ENCODE measurements around the gene BST2. TPM values are rescaled to one million over a fixed set of nuclear protein-coding genes. Genes with fewer than 3 reads are reported as not detected.

The BST2 gene, protein sequence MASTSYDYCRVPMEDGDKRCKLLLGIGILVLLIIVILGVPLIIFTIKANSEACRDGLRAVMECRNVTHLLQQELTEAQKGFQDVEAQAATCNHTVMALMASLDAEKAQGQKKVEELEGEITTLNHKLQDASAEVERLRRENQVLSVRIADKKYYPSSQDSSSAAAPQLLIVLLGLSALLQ
- 10 to 100 TPM; 89.7 to 98.4 TPM for total RNA-seq

DNA sequence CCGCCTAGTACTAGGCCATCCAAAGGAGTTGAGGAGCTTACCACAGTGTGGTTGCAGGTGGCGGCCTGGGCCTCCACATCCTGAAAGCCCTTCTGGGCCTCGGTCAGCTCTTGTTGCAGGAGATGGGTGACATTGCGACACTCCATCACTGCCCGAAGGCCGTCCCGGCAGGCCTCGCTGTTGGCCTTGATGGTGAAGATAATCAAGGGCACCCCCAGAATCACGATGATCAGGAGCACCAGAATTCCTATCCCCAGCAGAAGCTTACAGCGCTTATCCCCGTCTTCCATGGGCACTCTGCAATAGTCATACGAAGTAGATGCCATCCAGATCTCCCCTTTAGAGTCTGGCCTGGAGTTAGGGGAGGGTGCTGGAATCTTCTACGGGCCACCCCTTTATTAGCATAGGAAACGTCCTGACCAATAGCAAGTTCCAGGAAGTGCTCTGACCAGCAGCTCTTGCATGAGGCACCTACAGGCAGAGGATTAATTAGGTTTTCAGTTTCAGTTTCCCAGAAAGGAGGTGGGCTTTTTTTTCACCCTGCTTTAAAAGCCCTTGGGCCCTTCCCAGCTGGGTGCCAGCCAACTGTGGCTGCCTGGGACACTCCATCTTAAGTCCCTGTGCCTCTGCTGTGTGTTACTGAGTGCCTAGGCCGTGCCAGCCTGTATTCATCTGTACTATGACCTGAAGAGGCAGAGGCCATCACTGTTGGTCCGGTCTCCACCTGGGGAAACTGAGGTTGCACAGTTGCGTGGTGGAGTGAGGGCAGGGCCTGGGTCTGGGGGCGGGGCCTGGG is at the start of gene BST2:
Gene BST2 (minus strand): TSS at position 381 of the 796 bp plus-strand sequence. CDS start 55 bp downstream, at position 326.
- Mint-ChIP-seq H3K9me3 (no peaks in the 10 kb centered on the region), H3K27ac (peak within 1 kb of the TSS; percentile 97), H3K36me3 (ENCODE audit: low read depth) (peaks cover 38% of the 10 kb centered on the region), H3K27me3 (no peaks in the 10 kb centered on the region), H3K4me1 (ENCODE audit: low read depth) (peaks cover 29% of the 10 kb centered on the region), H3K4me3 (peak within 1 kb of the TSS; percentile 95)
- TF ChIP-seq, protein P1, sequence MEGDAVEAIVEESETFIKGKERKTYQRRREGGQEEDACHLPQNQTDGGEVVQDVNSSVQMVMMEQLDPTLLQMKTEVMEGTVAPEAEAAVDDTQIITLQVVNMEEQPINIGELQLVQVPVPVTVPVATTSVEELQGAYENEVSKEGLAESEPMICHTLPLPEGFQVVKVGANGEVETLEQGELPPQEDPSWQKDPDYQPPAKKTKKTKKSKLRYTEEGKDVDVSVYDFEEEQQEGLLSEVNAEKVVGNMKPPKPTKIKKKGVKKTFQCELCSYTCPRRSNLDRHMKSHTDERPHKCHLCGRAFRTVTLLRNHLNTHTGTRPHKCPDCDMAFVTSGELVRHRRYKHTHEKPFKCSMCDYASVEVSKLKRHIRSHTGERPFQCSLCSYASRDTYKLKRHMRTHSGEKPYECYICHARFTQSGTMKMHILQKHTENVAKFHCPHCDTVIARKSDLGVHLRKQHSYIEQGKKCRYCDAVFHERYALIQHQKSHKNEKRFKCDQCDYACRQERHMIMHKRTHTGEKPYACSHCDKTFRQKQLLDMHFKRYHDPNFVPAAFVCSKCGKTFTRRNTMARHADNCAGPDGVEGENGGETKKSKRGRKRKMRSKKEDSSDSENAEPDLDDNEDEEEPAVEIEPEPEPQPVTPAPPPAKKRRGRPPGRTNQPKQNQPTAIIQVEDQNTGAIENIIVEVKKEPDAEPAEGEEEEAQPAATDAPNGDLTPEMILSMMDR (IDR thresholded peaks at IDR 0.05), result no peak
- ChIA-PET CTCF (interaction anchor here (0.6 to 1.8 kb wide), 9 partner anchors 14 to 138 kb away, joined by 3 to 8 read pairs (median 5); partner anchors contain the start of genes BABAM1, DDA1 and MVB12A), POLR2A (interaction anchor here (0.6 to 2.5 kb wide), 22 partner anchors 9 to 530 kb away, joined by 3 to 22 read pairs (median 4); partner anchors contain the start of genes ANO8, BABAM1, CCDC194 and MVB12A)
- intact Hi-C loops (cut with micrococcal nuclease), result loop anchor here (10.0 kb wide), 1 partner anchor 49 kb away; no protein-coding TSS in a partner anchor
- ATAC-seq (peak; percentile 77), DNase-seq (peak; percentile 72)

DNA sequence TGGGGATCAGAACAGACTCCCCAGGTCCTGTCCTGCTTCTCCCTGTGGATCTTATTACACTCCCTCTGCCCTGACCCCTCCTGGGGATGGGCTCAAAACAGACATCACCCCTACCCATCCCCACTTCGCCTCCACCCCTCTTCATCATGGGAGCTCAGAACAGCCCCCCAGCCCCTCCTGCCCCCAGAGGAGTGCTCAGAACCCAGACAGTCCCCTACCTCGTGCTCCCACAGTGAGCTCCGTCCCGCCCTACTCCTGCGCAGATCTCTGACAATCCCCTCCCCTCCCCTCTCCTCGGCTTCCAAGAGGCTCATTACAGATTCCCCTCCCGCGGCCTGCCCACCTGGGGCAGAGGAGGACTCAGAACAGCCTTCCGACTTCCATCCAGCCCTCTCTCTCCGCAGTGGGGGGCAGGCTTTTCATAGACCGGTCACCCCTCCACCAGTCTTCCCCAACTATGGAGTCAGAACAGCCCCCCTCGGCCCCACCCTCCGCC is 49.2 kb upstream of the BST2 start:
- Mint-ChIP-seq H3K4me3 (no peak overlapping the region), H3K36me3 (ENCODE audit: low read depth) (no peaks in the 10 kb centered on the region), H3K4me1 (ENCODE audit: low read depth) (peaks cover 21% of the 10 kb centered on the region), H3K27me3 (peaks cover 39% of the 10 kb centered on the region), H3K27ac (no peak overlapping the region), H3K9me3 (peaks cover 3% of the 10 kb centered on the region)
- ATAC-seq (no peak), DNase-seq (no peak)
- intact Hi-C loops (cut with micrococcal nuclease), result loop anchor here (10.0 kb wide), 1 partner anchor 50 kb away; the partner anchor contains the start of gene BST2
- CTCF ChIA-PET, result interaction anchor here (0.7 to 1.8 kb wide), 7 partner anchors 9 to 119 kb away, joined by 3 to 21 read pairs (median 3); no protein-coding TSS in a partner anchor
- TF ChIP-seq, protein P1 (IDR thresholded peaks at IDR 0.05), result no peak
- POLR2A ChIA-PET, result interaction anchor here (1.0 kb wide), 1 partner anchor 18 kb away, joined by 3 read pairs; no protein-coding TSS in a partner anchor

DNA sequence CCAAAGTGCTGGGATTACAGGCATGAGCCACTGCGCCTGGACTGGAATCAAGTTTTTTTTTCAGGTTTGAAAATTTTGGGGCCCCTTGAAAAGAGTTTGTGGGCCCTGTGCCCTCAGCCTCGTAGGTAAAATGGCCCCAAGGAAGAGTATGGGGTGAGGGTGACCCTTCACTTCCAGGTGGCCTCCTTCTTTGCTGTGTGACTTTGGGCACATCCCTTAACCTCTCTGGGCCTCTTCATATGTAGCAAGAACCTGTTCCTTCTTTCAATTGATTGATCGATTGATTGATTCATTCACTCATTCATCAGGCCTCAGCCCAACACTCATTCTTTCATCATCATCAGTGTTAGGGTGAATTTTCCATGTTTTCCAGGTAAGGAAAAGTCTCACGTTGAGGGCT is 46.4 kb upstream of the BST2 start:
- Mint-ChIP-seq H3K4me3 (no peak overlapping the region), H3K27me3 (peaks cover 39% of the 10 kb centered on the region), H3K9me3 (peaks cover 3% of the 10 kb centered on the region), H3K27ac (no peak overlapping the region), H3K36me3 (ENCODE audit: low read depth) (no peaks in the 10 kb centered on the region), H3K4me1 (ENCODE audit: low read depth) (peaks cover 21% of the 10 kb centered on the region)
- CTCF ChIA-PET, result interaction anchor here (1.2 to 2.2 kb wide), 3 partner anchors 15 to 66 kb away, joined by 3 to 6 read pairs (median 4); no protein-coding TSS in a partner anchor
- TF ChIP-seq, protein P1 (IDR thresholded peaks at IDR 0.05), result no peak
- intact Hi-C loops (cut with micrococcal nuclease), result loop anchor here (10.0 kb wide), 1 partner anchor 47 kb away; the partner anchor contains the start of gene BST2
- ATAC-seq (no peak), DNase-seq (no peak)
- POLR2A ChIA-PET, result no interaction called here

DNA sequence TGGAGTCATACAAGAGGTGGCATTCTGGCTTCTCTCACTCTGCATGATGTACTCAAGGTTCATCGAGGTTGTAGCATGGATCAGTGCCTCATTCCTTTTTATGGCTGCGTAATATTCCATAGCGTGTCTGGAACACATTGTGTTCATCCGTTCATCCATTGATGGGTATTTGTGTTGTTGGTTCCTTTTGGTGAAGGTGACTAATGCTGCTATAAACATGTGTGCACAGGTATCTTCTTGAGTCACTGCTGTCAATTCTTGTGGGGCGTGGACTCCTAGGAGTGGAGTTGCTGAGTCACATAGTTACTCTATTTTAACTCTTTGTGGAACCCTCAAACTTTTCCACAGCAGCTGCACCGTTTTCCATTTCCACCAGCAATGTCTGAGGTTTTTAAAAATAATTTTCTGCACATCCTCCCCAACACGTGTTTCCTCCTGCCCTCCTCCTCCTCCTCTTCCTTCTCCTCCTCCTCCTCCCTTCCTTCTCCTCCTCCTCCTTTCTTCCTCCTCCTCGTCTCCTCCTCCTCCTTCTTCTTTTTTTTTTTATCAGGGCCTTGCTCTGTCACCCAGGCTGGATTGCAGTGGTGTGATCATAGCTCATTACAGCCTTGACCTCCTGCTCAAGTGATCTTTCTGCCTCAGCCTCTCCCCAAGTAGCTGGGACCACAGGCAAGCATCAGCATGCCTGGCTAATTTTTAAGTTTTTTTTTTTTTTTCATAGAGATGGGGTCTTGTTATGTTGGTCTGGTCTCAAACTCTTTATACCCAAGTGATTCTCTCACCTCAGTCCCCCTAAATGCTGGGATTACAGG is 45.0 kb upstream of the BST2 start:
- TF ChIP-seq, protein P1 (IDR thresholded peaks at IDR 0.05), result no peak
- ChIA-PET CTCF (interaction anchor here (0.9 to 1.4 kb wide), 3 partner anchors 9 to 65 kb away, joined by 3 read pairs; no protein-coding TSS in a partner anchor), POLR2A (no interaction called here)
- peak; percentile 73 for DNase-seq
- no peak overlapping the region for H3K27ac Mint-ChIP-seq
- peaks cover 29% of the 10 kb centered on the region for H3K27me3 Mint-ChIP-seq
- peaks cover 3% of the 10 kb centered on the region for H3K9me3 Mint-ChIP-seq
- H3K36me3 Mint-ChIP-seq (ENCODE audit: low read depth), result no peaks in the 10 kb centered on the region
- peak; percentile 82 for ATAC-seq
- H3K4me1 Mint-ChIP-seq (ENCODE audit: low read depth), result peaks cover 21% of the 10 kb centered on the region
- H3K4me3 Mint-ChIP-seq, result no peak overlapping the region
- intact Hi-C loops (cut with micrococcal nuclease), result loop anchor here (10.0 kb wide), 1 partner anchor 46 kb away; the partner anchor contains the start of gene BST2
